ENCODE data around the gene PYGO1. TPM values are rescaled to one million over a fixed set of nuclear protein-coding genes. Genes with fewer than 3 reads are reported as not detected.

PYGO1 gene
- total and polyA plus RNA-seq, 2 of the 8 experiments (the other 6 are each of a cell fraction or from before 2014, with no cell fraction given): 0.50 to 1.1 TPM

DNA sequence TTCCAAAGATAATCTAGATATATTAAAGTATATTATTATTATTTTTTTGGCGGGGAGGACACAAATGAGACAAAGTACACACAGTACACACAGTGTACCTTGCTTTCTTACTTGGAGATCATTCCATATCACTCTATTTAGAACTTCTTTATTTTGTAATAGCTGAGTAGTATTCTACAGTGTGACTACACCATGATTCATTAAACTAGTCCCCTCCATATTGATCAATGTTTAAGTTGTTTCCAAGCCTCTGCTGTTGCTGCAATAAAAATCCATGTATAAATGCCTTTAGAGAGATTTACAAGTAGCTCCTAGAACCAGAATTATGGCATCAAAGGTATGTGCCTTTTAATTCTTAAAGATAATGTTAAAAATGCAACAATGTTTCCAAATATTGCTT, 38.8 kb downstream of the PYGO1 start:
- Histone ChIP-seq H3K56ac (replicated peaks; ENCODE audit: insufficient read length, low read depth, low read length) (no peak overlapping the region), H3K79me1 (ENCODE audit: low read depth, low read length) (no peaks in the 10 kb centered on the region), H2BK120ac (replicated peaks; ENCODE audit: low read depth, low read length) (no peak overlapping the region), H3K4me2 (ENCODE audit: insufficient read depth in 1 of 2, low read depth in 2 of 2, low read length in 2 of 2) (no peak overlapping the region), H4K5ac (ENCODE audit: insufficient read length, low read depth, low read length) (no peak overlapping the region), H3K23ac (ENCODE audit: insufficient read length) (no peak overlapping the region), H3K9me3 (ENCODE audit: insufficient read depth in 2 of 2, low read depth in 1 of 2, low read length in 1 of 2) (no peaks in the 10 kb centered on the region), H3K18ac (ENCODE audit: extremely low read depth, low read length) (no peak overlapping the region), H2BK15ac (ENCODE audit: low read length) (no peak overlapping the region), H4K8ac (ENCODE audit: extremely low read depth, insufficient read depth, low read length) (no peak overlapping the region), H3K14ac (ENCODE audit: insufficient read length) (no peak overlapping the region), H3K4me1 (replicated peaks in 1 of 4; ENCODE audit: control insufficient read depth in 3 of 4, insufficient read depth in 4 of 4, low read length in 3 of 4) (peaks cover 0 to 5% (median under 1%) of the 10 kb centered on the region in 4 experiments; a peak in 4 of 7 replicates), H3K23me2 (ENCODE audit: low read depth, low read length) (no peaks in the 10 kb centered on the region), H2BK12ac (ENCODE audit: low read depth, low read length) (no peak overlapping the region), H4K20me1 (replicated peaks in 1 of 2; ENCODE audit: control insufficient read depth in 1 of 2, insufficient read depth in 2 of 2, low read length in 2 of 2) (no peaks in the 10 kb centered on the region), H3K9ac (replicated peaks in 1 of 4; ENCODE audit: extremely low read depth in 1 of 4, low read depth in 3 of 4, low read length in 3 of 4) (no peak overlapping the region), H2BK5ac (ENCODE audit: low read depth, low read length) (no peak overlapping the region), H3K36me3 (ENCODE audit: control insufficient read depth in 2 of 4, insufficient read depth in 4 of 4, low read length in 3 of 4) (no peaks in the 10 kb centered on the region), H3K4me3 (ENCODE audit: extremely low read depth in 1 of 4, insufficient read depth in 2 of 4, low read depth in 3 of 4, low read length in 4 of 4) (no peak overlapping the region), H2AK5ac (ENCODE audit: low read depth, low read length) (no peak overlapping the region), H3K27ac (ENCODE audit: low read depth, low read length) (no peak overlapping the region), H2AFZ (ENCODE audit: low read length) (no peak overlapping the region), H3K27me3 (replicated peaks in 1 of 4; ENCODE audit: control insufficient read depth in 3 of 4, extremely low read depth in 1 of 4, insufficient read depth in 3 of 4, low read length in 3 of 4) (no peaks in the 10 kb centered on the region), H2BK20ac (ENCODE audit: low read length) (no peak overlapping the region), H3K79me2 (ENCODE audit: control insufficient read depth in 1 of 2, insufficient read depth in 2 of 2, low read length in 2 of 2) (no peaks in the 10 kb centered on the region), H4K91ac (replicated peaks; ENCODE audit: insufficient read length, low read length) (no peak overlapping the region), H3K4ac (replicated peaks; ENCODE audit: insufficient read length, low read depth, low read length) (no peak overlapping the region)
- FAIRE-seq (no peak), DNase-seq (ENCODE audit: low read depth in 1 of 2, low spot score in 2 of 2) (no peak)
- TF ChIP-seq GABPA (IDR thresholded peaks at IDR 0.05; ENCODE audit: borderline replicate concordance, insufficient read depth, low read length): no peak
- no peak for TF ChIP-seq SAP30 (IDR thresholded peaks at IDR 0.05; ENCODE audit: insufficient read depth, insufficient replicate concordance, low read length)
- TF ChIP-seq CBX8 (IDR thresholded peaks at IDR 0.05; ENCODE audit: borderline replicate concordance, low read depth, low read length): no peak
- TF ChIP-seq, protein P1, sequence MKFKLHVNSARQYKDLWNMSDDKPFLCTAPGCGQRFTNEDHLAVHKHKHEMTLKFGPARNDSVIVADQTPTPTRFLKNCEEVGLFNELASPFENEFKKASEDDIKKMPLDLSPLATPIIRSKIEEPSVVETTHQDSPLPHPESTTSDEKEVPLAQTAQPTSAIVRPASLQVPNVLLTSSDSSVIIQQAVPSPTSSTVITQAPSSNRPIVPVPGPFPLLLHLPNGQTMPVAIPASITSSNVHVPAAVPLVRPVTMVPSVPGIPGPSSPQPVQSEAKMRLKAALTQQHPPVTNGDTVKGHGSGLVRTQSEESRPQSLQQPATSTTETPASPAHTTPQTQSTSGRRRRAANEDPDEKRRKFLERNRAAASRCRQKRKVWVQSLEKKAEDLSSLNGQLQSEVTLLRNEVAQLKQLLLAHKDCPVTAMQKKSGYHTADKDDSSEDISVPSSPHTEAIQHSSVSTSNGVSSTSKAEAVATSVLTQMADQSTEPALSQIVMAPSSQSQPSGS (IDR thresholded peaks at IDR 0.05; ENCODE audit: low read length): no peak
- TF ChIP-seq MAFK (IDR thresholded peaks at IDR 0.05; ENCODE audit: low read depth, low read length): no peak
- TF ChIP-seq SIN3A (conservative IDR thresholded peaks at IDR 0.05 in 1 of 2, IDR thresholded peaks at IDR 0.05 in 1 of 2; ENCODE audit: low read depth in 1 of 2, low read length in 2 of 2): no peak
- TF ChIP-seq RAD21 (IDR thresholded peaks at IDR 0.05 in 1 of 2, conservative IDR thresholded peaks at IDR 0.05 in 1 of 2; ENCODE audit: low read depth in 2 of 2, low read length in 2 of 2): no peak
- no peak for TF ChIP-seq CTBP2 (IDR thresholded peaks at IDR 0.05; ENCODE audit: borderline replicate concordance, insufficient read depth, insufficient read length, low read length)
- ChIA-PET CTCF (ENCODE audit: partially characterized antibody) (interaction anchor here (1.1 to 1.6 kb wide), 2 partner anchors 19 to 99 kb away, joined by 3 to 4 read pairs; no protein-coding TSS in a partner anchor), POLR2A (ENCODE audit: partially characterized antibody) (no interaction called here)
- 91% methylated on average over 1 of the region's 1 CpG; no CpG with 5 or more reads in 1 of the 2 experiments for WGBS, 2 experiments (ENCODE audit: extremely low coverage in 1 of 2, insufficient coverage in 1 of 2, insufficient read length in 1 of 2, insufficient replicate concordance in 2 of 2, low coverage in 1 of 2, low lambda C conversion rate in 2 of 2, missing lambda C conversion rate in 1 of 2)
